Activated B cell treated with CpG ODN at 0.5 μM for 24 hours (primary cell): ENCODE data around the gene C21orf58. TPM values are rescaled to one million over a fixed set of nuclear protein-coding genes. Genes with fewer than 3 reads are reported as not detected.
"Not testable (repeated sequence)": the region's sequence is repeated elsewhere in the genome, so short reads cannot be mapped to it uniquely, and the experiment has no call there.

Source experiments
- ATAC-seq: fragments of 200-7000 bp; cut with Tn5 transposase; one replicate; pipeline ENCODE4 v1.10.0; 2021; ENCODE audit warnings: low read depth, mild to moderate bottlenecking, moderate library complexity
- CTCF ChIA-PET: fragments of 350-600 bp; sonication (Branson Sonifier 250); formaldehyde crosslinking; loops from one replicate; lab custom pipeline; 2021; ENCODE audit warnings: antibody characterized with exemption; lab: Charles Lee
- POLR2A ChIA-PET: fragments of 350-600 bp; sonication (Branson Sonifier 250); formaldehyde crosslinking; loops from one replicate; lab custom pipeline; 2021; ENCODE audit warnings: antibody characterized with exemption; lab: Charles Lee
- DNase-seq: peaks from one replicate; pipeline ENCODE4 v3.0.0; 2022
- H3K27ac Mint-ChIP-seq: one replicate; pipeline ENCODE4 v1.8.0; 2020; ENCODE audit warnings: mixed read lengths
- H3K27me3 Mint-ChIP-seq: one replicate; pipeline ENCODE4 v1.8.0; 2021; ENCODE audit warnings: mixed read lengths
- H3K36me3 Mint-ChIP-seq: one replicate; pipeline ENCODE4 v1.8.0; 2021; ENCODE audit warnings: low read depth, mixed read lengths
- H3K4me1 Mint-ChIP-seq: one replicate; pipeline ENCODE4 v1.8.0; 2021; ENCODE audit warnings: mixed read lengths
- H3K4me3 Mint-ChIP-seq: one replicate; pipeline ENCODE4 v1.8.0; 2020; ENCODE audit warnings: mild to moderate bottlenecking, mixed read lengths
- H3K9me3 Mint-ChIP-seq: one replicate; pipeline ENCODE4 v1.8.0; 2020; ENCODE audit warnings: mixed read lengths
- CTCF ChIP-seq: fragments of 200-600 bp; IDR thresholded peaks from one replicate; pipeline ENCODE4 v1.8.0; 2022; ENCODE audit warnings: antibody characterized with exemption, mild to moderate bottlenecking
- intact Hi-C: fragments of 100-400 bp; cut with micrococcal nuclease; formaldehyde crosslinking; loops from one replicate; pipeline ENCODE4 v1.15.1; 2024
- total RNA-seq: library from RNA; stranded (reverse); gene quantifications from 2 replicates; pipeline ENCODE4 v1.2.3, GENCODE V29; 2022

C21orf58 gene
- total RNA-seq: 4.7 TPM in 2 replicates

GRCh38 chr21:46323710-46324389, at the start of gene C21orf58, which contains the start of gene PCNT:
Gene C21orf58 (minus strand): TSS chr21:46323870. CDS start chr21:46322738, 1,132 bp downstream.
Gene PCNT (plus strand): TSS chr21:46324156. CDS start chr21:46324229, 73 bp downstream.
- Mint-ChIP-seq H3K27me3 (no peaks in the 10 kb centered on the region), H3K4me3 (peak within 1 kb of the TSS; percentile 94), H3K9me3 (no peaks in the 10 kb centered on the region), H3K27ac (peak within 1 kb of the TSS; percentile 94), H3K36me3 (peaks cover 16% of the 10 kb centered on the region), H3K4me1 (peaks cover 29% of the 10 kb centered on the region)
- ChIA-PET CTCF (interaction anchor here (0.9 kb wide), 1 partner anchor 180 kb away, joined by 3 read pairs; no protein-coding TSS in a partner anchor), POLR2A (interaction anchor here (1.0 kb wide), 2 partner anchors 95 to 312 kb away, joined by 5 to 6 read pairs; partner anchors contain the start of genes LSS and PRMT2)
- ATAC-seq (peak; percentile 82), DNase-seq (peak; percentile 98)
- no peak for TF ChIP-seq CTCF
- intact Hi-C loops: loop anchor here (1.0 to 5.0 kb wide), 6 partner anchors 38 to 1382 kb away; partner anchors contain the start of genes DIP2A, LSS, SLX9 and SPATC1L

- H3K27me3 Mint-ChIP-seq, DNase-seq, CTCF ChIA-PET, H3K27ac Mint-ChIP-seq, H3K4me3 Mint-ChIP-seq, ATAC-seq, POLR2A ChIA-PET, H3K9me3 Mint-ChIP-seq, intact Hi-C loops: not testable (repeated sequence)
- H3K4me1 Mint-ChIP-seq: peaks cover 27% of the 10 kb centered on the region
- peaks cover 31% of the 10 kb centered on the region for H3K36me3 Mint-ChIP-seq
These were observed 49.3 kb upstream of the C21orf58 start for GRCh38 chr21:46372947-46373346.

GRCh38 chr21:46372014-46372485, 48.4 kb upstream of the C21orf58 start:
- intact Hi-C loops: no loop called here
- peaks cover 29% of the 10 kb centered on the region for H3K36me3 Mint-ChIP-seq
- POLR2A ChIA-PET: no interaction called here
- DNase-seq (no peak), ATAC-seq (no peak)
- CTCF ChIA-PET: no interaction called here
- peaks cover 29% of the 10 kb centered on the region for H3K4me1 Mint-ChIP-seq
- TF ChIP-seq CTCF: no peak
- H3K27me3 Mint-ChIP-seq: no peaks in the 10 kb centered on the region
- no peak overlapping the region for H3K4me3 Mint-ChIP-seq
- no peaks in the 10 kb centered on the region for H3K9me3 Mint-ChIP-seq
- H3K27ac Mint-ChIP-seq: no peak overlapping the region

DNA sequence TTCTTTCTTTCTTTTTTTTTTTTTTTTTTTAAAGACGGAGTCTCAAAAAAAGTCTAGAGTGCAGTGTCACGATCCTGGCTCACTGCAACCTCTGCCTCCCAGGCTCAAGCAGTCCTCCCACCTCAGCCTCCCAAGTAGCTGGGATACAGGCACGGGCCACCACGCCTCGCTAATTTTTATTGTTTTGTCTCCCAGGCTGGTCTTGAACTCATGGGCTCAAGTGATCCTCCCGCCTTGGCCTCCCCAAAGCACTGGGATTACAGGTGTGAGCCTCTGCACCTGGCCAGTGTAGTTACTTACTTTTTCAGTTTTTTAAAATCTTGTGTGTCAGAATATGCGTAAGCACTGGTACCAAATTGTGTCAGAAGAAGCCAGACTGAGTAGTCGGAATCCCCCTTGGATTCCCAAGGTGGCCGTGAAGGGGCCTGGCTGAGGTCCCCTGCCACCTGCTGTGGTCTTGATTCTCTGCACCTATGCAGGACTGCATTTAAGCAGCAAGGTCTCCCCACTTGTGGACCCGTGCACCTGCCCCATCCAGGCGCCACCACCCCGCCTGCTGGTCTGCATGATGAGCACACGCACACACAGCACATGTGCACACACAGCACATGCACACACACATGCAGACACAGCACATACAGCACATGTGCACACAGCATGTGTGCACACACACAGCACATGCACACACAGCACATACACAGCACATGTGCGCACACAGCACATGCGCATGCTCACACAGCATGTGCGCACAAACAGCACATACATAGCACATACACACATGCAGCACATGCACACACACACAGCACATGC, 47.7 kb upstream of the C21orf58 start:
- no peak overlapping the region for H3K4me3 Mint-ChIP-seq
- intact Hi-C loops: no loop called here
- H3K4me1 Mint-ChIP-seq: peaks cover 29% of the 10 kb centered on the region
- H3K9me3 Mint-ChIP-seq: no peaks in the 10 kb centered on the region
- H3K27ac Mint-ChIP-seq: no peak overlapping the region
- ChIA-PET POLR2A (no interaction called here), CTCF (no interaction called here)
- ATAC-seq (peak; percentile 44), DNase-seq (no peak)
- H3K27me3 Mint-ChIP-seq: no peaks in the 10 kb centered on the region
- peaks cover 32% of the 10 kb centered on the region for H3K36me3 Mint-ChIP-seq
- no peak for TF ChIP-seq CTCF

DNA sequence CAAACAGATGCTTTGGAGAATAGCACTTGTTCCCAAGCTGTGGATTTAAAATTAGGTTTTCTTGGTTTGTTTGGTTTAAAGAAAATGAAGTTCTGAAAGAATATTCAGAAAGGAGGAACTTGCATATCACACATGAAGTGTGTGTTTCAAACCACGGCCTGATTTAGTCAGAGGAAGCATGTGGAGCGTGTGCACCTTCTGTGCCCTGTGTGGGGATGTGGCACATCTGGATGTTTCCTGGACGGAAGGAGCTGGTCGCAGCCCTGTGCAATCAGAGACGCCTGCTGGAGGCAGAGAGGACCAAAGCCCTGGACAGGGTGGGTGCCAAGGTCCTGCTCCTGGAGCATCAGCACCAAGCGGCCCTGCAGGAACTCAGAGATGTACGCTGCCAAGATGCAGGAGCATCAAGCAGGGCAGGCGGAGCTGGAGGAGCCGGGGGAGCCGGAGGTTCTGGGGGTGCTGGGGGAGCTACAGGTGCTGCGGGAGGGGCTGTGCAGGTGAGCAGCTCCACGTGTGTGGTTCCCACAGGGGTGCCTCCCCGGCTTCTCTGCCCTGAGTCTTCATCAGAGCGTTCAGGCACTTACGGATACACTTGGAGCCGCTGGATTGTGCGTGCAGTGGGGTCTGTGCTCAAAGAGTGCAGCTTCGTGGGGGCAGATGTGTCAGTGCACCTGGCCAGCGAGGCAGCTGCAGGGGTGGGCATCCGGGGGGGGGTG, 46.0 kb upstream of the C21orf58 start:
- peaks cover 40% of the 10 kb centered on the region for H3K36me3 Mint-ChIP-seq
- DNase-seq (no peak), ATAC-seq (peak; percentile 51)
- H3K4me3 Mint-ChIP-seq: peak overlapping the region; percentile 58
- ChIA-PET POLR2A (interaction anchor here (0.6 to 1.1 kb wide), 2 partner anchors 28 to 73 kb away, joined by 3 read pairs; no protein-coding TSS in a partner anchor), CTCF (no interaction called here)
- peak overlapping the region; percentile 50 for H3K27ac Mint-ChIP-seq
- H3K4me1 Mint-ChIP-seq: peaks cover 29% of the 10 kb centered on the region
- no peaks in the 10 kb centered on the region for H3K9me3 Mint-ChIP-seq
- H3K27me3 Mint-ChIP-seq: no peaks in the 10 kb centered on the region
- TF ChIP-seq CTCF: no peak
- intact Hi-C loops: loop anchor here (5.0 kb wide), 1 partner anchor 47 kb away; the partner anchor contains the start of genes C21orf58 and PCNT
